Heart left ventricle (tissue), 13 donors: ENCODE results near the gene GGT6.

Experiments used
- POLR2A ChIP-seq, 2 donors: fragments of 450-650 bp; IDR thresholded peaks; one replicate each; pipeline ENCODE4 v1.6.1; 2017; ENCODE audit warnings: antibody characterized with exemption in 2 of 2, mild to moderate bottlenecking in 2 of 2, moderate library complexity in 2 of 2
- TF ChIP-seq, protein P1 (sequence below), 12 donors: fragments of 200-600 bp; sonication (generic) in 4 of 12; IDR thresholded peaks; one replicate each; pipeline versions ENCODE4 v1.5.0 to v1.8.0; 2018 to 2022; ENCODE audit warnings: antibody characterized with exemption in 12 of 12, mild to moderate bottlenecking in 5 of 12
- donor health status: ischemic (EF 13 %, LVEDD 7.1; RV severe dilation, severe dysfunction).
- donor health status: DM: no; HTN: yes; CAD: no.
- donor health status: DM: no; HTN: no; CAD: no.
- donor health status: ischemic (EF 25% LVEDD 6.9; RV normal size, moderate dysfunction).
- donor health status: ischemic (EF 25% LVEDD 5.7; RV mildly dilated, moderate dysfunction).
- donor health status: ischemic (EF 35%, LVEDD 5.7; RV mildly dilated, moderate dysfunction).
- donor health status: nonischemic (EF 11% LVEDD 7.7; RV severe dilation, severe dysfunction).
- donor health status: DM: yes; HTN: yes; CAD: no.
- donor health status: PGD.
- donor health status: ischemic (EF 29% LVEDD 5.4; RV normal size, mild dysfunction).
- donor health status: nonischemic (EF 23%, LVEDD 6.1; RV moderate dilation, normal function).

GRCh38 chr17:4542726-4543191 lies 17.6 kb downstream of the GGT6 start:
- TF ChIP-seq, protein P1, sequence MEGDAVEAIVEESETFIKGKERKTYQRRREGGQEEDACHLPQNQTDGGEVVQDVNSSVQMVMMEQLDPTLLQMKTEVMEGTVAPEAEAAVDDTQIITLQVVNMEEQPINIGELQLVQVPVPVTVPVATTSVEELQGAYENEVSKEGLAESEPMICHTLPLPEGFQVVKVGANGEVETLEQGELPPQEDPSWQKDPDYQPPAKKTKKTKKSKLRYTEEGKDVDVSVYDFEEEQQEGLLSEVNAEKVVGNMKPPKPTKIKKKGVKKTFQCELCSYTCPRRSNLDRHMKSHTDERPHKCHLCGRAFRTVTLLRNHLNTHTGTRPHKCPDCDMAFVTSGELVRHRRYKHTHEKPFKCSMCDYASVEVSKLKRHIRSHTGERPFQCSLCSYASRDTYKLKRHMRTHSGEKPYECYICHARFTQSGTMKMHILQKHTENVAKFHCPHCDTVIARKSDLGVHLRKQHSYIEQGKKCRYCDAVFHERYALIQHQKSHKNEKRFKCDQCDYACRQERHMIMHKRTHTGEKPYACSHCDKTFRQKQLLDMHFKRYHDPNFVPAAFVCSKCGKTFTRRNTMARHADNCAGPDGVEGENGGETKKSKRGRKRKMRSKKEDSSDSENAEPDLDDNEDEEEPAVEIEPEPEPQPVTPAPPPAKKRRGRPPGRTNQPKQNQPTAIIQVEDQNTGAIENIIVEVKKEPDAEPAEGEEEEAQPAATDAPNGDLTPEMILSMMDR (IDR thresholded peaks at IDR 0.05) = no peak
- no peak for TF ChIP-seq POLR2A (IDR thresholded peaks at IDR 0.05)
